Measurements from ENCODE around the gene C2CD2.

- TF ChIP-seq CTCF (IDR thresholded peaks at IDR 0.05) (no peak), POLR2A (IDR thresholded peaks at IDR 0.05) (no peak)
These were observed 45.0 kb downstream of the C2CD2 start for GRCh38 chr21:41908829-41909228.

All from adrenal gland (tissue), 5 donors.